Fibroblast of the conjunctiva (primary cell): ENCODE results near the gene TXNRD1.
"Not testable (repeated sequence)": the region's sequence is repeated elsewhere in the genome, so short reads cannot be mapped to it uniquely, and the experiment has no call there.

Source experiments
- DNase-seq: peaks from one replicate; pipeline ENCODE4 v3.0.0-alpha.2; 2010; ENCODE audit warnings: low read depth

Gene TXNRD1

GRCh38 chr12:104280717-104281458, 65.3 kb downstream of the TXNRD1 start:
- DNase-seq, result peak; percentile 81

DNA sequence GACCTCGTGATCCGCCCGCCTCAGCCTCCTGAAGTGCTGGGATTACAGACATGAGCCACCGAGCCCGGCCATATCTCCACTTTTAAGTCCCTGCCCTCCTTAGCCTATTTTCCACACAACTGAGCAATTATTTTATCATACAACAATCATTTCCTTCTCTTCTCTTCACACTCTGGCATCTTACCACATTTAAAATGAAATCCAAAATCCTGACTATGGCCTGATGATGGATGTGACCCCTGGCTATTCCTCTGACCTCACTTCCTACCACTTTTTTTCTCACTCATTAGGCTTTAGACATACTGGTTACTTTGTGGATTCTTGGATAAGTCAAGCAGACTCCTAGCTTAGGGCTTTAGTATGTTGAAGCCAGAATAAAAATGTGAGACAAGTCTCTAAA, 66.1 kb downstream of the TXNRD1 start:
- no peak for DNase-seq

DNA sequence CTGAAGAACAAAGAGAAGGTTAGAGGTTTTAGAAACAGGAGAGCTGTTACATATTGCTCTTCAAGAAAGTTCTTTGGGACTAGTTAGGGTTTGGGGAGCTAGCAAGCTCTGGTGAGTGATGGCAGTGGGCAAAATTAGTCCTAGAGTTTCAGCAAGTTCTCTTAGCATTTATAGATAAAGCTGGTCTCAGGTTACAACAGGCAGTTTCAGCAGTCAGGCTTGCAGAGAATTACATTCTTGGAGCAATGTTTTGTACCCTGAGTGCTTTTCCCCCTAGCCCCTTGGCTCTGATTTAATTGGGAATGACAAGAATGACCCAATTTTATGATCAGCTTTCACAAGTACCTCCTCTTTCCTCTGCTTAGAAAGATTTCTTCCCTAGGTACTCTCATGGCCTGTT, 66.5 kb downstream of the TXNRD1 start:
- DNase-seq, result no peak

DNA sequence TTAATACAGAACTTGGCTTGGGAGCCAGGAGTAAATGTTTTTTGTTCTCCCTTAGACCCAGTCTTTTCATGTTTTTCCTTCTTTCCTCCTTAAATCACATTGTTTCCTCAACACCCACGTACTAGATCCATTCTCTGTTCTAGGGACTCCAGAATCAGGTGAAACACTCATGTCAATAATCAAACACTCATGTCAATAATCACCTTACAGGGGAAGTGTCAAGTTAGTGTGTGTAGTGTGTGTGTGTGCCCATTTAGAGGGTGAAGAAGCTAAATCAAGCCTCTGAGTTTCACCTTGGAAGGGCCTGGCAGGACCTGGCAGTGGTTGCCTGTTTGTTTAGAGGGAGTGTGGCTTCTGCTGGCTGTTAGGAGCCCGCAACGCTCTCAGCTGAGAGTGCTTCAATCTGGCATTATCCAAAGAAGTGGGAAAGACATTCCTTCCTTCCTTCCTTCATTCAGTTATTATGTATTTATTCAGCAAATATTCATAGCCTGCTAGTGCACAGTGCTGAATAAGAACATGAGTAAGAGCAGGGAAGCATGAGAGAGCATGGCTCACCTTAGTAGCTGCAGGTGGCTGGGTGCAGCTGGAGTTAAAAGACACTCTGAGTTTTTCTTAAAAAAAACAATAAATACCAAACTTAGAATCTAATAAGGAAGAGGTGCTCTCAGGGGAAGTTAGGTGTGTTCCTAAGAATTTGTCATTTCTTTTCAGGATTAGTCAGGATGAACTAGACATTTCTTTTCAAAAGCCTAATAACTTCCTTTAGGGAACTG, 70.3 kb downstream of the TXNRD1 start:
- no peak for DNase-seq

DNA sequence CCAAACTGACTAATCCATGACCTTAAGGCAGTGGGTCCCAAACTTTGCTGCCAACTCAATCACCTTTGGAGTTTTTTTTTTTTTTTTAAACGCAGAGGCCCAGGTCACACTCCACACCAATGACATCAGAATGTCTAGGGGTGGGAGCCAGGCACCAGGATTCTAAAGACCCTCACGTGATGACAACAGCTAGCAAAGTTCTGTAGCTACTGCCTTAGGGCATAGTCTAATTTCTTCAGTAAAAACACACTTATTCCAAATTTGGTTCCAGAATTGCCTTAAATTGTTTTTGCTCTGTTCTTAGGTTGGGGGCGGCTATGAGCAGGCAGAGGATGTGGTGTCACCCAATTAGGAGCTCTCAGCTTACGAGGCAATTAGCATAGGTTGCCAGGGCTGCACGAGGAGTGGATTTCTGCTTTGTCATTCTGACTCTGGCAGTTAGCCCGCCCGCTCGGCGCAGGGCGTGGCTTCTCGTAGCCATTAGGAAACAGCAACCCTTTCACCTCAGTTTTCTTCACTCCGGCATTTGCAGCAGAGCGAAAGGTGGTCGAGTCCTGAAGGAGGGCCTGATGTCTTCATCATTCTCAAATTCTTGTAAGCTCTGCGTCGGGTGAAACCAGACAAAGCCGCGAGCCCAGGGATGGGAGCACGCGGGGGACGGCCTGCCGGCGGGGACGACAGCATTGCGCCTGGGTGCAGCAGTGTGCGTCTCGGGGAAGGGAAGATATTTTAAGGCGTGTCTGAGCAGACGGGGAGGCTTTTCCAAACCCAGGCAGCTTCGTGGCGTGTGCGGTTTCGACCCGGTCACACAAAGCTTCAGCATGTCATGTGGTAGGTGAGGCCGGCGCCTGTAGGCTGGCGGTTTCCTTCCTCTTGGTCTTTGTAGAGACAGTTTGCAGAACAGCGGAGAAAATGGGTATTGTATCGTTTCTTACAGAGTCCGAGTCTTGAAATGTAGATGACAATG, 71.2 kb downstream of the TXNRD1 start:
- peak; percentile 96 for DNase-seq

GRCh38 chr12:104288635-104289274, 73.2 kb downstream of the TXNRD1 start:
- DNase-seq, result peak; percentile 65

- DNase-seq, result no peak
Measured at GRCh38 chr12:104290320-104290719, 74.7 kb downstream of the TXNRD1 start.

DNA sequence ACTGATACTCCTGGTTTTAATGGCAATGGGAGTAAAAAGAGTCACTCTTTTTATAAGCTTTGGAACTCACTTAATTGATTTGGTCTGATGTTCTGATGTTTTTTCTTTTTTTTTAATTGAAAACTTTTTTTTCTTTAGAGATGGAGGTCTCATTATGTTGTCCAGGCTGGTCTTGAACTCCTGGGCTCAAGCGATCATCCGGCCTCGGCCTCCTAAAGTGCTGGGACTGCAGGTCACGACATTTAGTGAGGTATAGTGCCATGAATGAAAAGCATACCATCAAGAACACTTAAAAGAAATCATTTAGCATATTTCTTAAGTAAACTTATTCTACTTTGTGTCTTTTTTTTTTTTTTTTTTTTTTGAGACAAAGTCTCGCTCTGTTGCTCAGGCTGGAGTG, 75.3 kb downstream of the TXNRD1 start:
- no peak for DNase-seq

- DNase-seq, result no peak
Measured at GRCh38 chr12:104291867-104292524, 76.4 kb downstream of the TXNRD1 start.

GRCh38 chr12:104292872-104293794, 77.6 kb downstream of the TXNRD1 start:
- no peak for DNase-seq

GRCh38 chr12:104294158-104294859, 78.7 kb downstream of the TXNRD1 start:
- not testable (repeated sequence) for DNase-seq

DNA sequence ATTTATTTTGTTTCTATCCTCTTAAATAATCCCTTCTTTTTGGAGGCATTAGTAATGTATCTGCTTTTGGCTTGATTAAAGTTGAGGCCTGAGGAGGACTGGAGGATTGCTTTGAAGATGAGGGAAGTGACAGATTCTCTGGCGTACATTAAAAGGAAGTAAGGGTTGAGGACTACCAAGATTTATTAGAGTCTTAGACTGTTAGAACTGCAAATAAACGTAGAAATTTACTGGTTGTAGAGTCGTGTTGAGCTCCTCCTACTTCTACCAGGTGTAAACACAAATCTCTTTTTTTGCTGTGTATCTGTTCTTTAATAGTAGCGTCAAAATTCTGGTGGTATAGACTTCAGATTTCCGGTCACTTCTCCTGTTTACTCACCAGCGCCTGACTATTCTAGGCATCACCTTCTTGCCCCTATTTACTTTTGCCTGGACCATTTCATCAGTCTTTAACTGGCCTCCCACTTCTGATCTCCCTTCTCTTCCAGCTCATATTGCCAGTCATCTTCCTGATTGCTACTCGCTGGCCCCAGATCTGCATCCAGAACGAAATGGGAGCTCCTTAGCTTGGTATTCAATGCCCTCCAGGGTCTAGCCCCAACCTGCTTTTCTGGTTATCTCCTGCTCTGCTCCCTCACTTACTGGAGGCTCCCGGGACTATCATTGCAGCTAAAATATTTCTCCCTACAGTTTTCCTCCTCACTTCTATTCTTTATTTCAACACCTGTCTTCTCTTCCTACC, 79.5 kb downstream of the TXNRD1 start:
- no peak for DNase-seq

DNA sequence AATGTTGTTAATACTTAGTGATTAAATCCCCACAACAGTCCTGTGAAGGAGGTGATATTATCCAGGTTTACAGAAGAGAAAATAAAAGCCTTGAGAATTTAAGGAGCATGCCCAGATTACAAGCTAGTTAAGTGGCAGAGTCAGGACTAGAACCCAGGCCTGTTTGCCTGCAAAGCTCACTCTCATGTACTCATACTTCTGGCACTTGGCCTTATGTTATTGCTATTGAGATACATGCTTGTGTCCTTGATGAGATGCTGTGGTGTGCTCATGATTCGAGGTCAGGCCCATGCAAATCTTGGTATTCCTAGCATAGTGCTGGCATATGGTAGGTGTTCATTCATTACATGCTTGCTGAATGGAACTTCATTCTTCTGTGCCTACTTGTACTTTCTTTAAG, 80.4 kb downstream of the TXNRD1 start:
- no peak for DNase-seq

GRCh38 chr12:104296718-104297117, 81.1 kb downstream of the TXNRD1 start:
- no peak for DNase-seq

- DNase-seq, result no peak
Measured at GRCh38 chr12:104297477-104298113, 82.0 kb downstream of the TXNRD1 start.

DNA sequence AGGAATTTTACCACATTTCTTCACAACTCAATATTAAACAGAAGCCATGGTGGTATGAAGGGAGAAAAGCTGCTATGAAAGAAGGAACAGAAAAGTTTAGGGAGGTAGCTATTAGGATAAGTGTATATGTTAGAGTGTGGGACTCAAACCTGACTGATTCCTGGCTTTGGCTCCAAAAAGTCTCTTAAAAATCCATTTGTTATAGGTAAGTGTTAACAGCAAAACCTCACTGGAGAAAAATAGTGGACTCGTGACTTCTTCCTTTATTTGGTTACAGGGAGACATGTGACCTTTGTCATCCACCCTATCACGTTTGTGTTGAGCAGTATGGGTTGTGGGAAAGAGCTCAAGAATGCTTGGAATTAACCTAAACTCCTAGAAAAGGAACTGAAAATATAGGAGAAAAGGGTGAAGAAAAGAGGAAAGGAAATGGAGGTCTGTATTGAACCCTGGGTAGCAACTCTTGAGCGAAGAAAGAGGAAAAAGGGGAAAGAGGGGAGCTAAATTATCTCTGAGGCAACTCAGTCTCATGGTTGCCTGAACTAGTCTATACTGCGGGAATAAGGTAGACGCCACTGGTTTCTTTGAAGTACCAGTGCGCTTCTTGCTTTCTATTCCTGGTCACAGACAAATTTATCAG, 84.4 kb downstream of the TXNRD1 start:
- no peak for DNase-seq

DNA sequence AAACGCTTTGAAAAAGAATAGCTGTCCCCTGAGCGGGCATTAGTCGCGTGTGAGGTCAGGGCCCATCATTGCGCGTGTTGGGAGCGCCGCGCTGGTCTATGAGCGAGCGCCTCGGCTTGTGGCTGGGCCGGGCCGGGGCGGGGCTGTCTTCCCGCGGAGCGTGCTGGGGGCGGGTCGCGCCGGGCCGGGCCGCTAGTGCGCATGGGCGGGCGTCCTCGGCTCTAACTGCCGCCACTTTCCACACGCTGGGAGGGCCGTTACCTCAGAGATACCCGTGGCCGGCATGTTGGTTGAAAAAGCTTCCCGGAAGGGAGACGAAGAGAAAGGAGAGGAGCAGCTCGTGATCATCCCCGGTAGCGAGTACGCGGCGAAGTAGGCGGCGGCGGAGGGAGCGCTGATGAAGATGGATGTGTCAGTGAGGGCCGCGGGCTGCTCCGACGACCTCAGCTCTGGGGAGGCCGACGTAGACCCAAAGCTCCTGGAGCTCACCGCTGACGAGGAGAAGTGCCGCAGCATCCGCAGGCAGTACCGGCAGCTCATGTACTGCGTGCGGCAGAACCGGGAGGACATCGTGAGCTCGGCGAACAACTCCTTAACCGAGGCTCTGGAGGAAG, 88.1 kb downstream of the TXNRD1 start, which contains the start of gene EID3:
TSS of gene EID3 (plus strand) at position 202 of the 614 bp plus-strand sequence. CDS start at position 398, 196 bp downstream.
- peak; percentile 46 for DNase-seq
